Head of caudate nucleus (tissue), 42 donors: Measurements from ENCODE around the gene PTPRCAP.

Experiments
- DNase-seq, 42 donors: peaks; one replicate each; pipeline versions ENCODE4 v3.0.0 to v3.0.0-alpha.2; 2020 to 2021; ENCODE audit warnings: mixed read lengths in 7 of 42
- intact Hi-C: fragments of 100-400 bp; cut with DNase I; formaldehyde crosslinking; loops from one replicate; pipeline ENCODE4 v1.15.0; 2022

Gene PTPRCAP

GRCh38 chr11:67416416-67417335, 20.8 kb downstream of the PTPRCAP start:
- intact Hi-C loops = no loop called here

GRCh38 chr11:67415501-67416304, 21.8 kb downstream of the PTPRCAP start, which contains the start of gene CARNS1:
Gene CARNS1 (plus strand): TSS chr11:67415678. CDS start chr11:67416200, 522 bp downstream.
- intact Hi-C loops = no loop called here
- peak in 35 of 42 donors; percentile 55 to 91 (median 76) for DNase-seq

More at GRCh38 chr11:67416416-67417335, 20.8 kb downstream of the PTPRCAP start:
- DNase-seq = peak in 8 of 42 donors; percentile 42 to 76 (median 62)

GRCh38 chr11:67413266-67413849, 24.1 kb downstream of the PTPRCAP start:
- peak in 2 of 42 donors; percentile 3 to 40 for DNase-seq
- intact Hi-C loops = no loop called here

- intact Hi-C loops = no loop called here
- no peak for DNase-seq
These were observed 24.8 kb downstream of the PTPRCAP start for GRCh38 chr11:67412495-67413179.

GRCh38 chr11:67411785-67412152, 25.7 kb downstream of the PTPRCAP start:
- DNase-seq = peak in 37 of 42 donors; percentile 58 to 94 (median 76)
- intact Hi-C loops = no loop called here

- intact Hi-C loops = no loop called here
- DNase-seq = peak in 2 of 42 donors; percentile 38 to 56
These were observed 26.3 kb downstream of the PTPRCAP start for GRCh38 chr11:67410984-67411784.

GRCh38 chr11:67410369-67410831, 27.1 kb downstream of the PTPRCAP start:
- intact Hi-C loops = no loop called here
- peak; percentile 70 to 95 (median 88) for DNase-seq

- DNase-seq = peak in 3 of 42 donors; percentile 34 to 46 (median 40)
- intact Hi-C loops = no loop called here
These were observed 27.6 kb downstream of the PTPRCAP start for GRCh38 chr11:67409781-67410368.

- intact Hi-C loops = no loop called here
These were observed 28.2 kb downstream of the PTPRCAP start for GRCh38 chr11:67409261-67409666.

GRCh38 chr11:67408437-67409200, 28.9 kb downstream of the PTPRCAP start:
- peak in 7 of 42 donors; percentile 35 to 63 (median 44) for DNase-seq
- intact Hi-C loops = no loop called here

More at GRCh38 chr11:67409261-67409666, 28.2 kb downstream of the PTPRCAP start:
- peak in 1 of 42 donors; percentile 47 for DNase-seq

GRCh38 chr11:67407688-67408163, 29.8 kb downstream of the PTPRCAP start:
- no peak for DNase-seq
- intact Hi-C loops = no loop called here

GRCh38 chr11:67406969-67407687, 30.4 kb downstream of the PTPRCAP start:
- DNase-seq = peak; percentile 61 to 91 (median 80)
- intact Hi-C loops = no loop called here

- intact Hi-C loops = no loop called here
- DNase-seq = peak in 2 of 42 donors; percentile 9 to 17
These were observed 31.0 kb downstream of the PTPRCAP start for GRCh38 chr11:67406420-67406968.

GRCh38 chr11:67405688-67406339, 31.7 kb downstream of the PTPRCAP start:
- intact Hi-C loops = no loop called here

GRCh38 chr11:67405196-67405567, 32.3 kb downstream of the PTPRCAP start:
- intact Hi-C loops = no loop called here
- peak in 1 of 42 donors; percentile 22 for DNase-seq

More at GRCh38 chr11:67405688-67406339, 31.7 kb downstream of the PTPRCAP start:
- no peak for DNase-seq
